ENCODE results near the gene ZNF683.

DNA sequence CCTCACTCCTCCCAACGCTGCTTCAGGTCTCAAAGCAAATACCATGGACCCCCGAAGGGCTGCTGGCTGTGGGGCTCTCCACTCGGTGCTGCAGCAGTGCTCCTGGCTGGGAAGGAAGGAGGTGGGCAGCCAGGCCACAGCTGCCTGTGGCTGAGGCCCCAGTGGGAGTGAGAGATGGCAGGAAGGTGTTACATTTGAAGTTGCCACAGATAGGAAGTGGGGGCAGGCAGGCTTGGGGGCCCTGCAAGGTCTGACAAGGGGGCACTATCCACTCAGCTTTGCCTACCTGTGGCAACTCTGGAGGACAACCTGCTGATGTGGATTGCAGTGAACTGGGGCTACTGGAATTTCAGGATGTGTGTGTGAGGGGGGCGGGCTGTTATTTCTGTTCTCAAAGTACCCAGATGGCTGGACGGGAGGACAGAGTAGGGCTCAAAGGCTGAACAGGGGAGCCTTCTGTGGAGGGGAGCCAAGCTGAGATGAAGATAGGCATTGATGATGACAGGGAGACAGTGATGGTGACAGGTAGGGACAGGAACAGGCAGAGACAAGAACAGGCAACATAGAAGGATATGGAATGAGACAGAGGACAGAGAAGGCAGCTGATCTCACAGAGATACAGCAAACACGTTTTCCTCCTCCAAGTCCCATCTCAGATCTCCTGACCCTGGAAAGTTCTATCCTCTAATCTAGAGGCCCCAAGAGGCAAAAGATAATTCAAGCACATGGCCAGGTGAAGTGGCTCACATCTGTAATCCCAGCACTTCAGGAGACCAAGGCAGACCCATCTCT lies 1.8 kb downstream of the ZNF683 start:
- TF ChIP-seq POLR2AphosphoS5 (IDR thresholded peaks at IDR 0.05; ENCODE audit: borderline replicate concordance, low read depth, low read length) (no peak), EZH2 (IDR thresholded peaks at IDR 0.05) (no peak)

All from SK-N-MC (cell line).